Mesendoderm (in vitro differentiated cells): Measurements from ENCODE around the gene OTOS.

Experiments
- DNase-seq: peaks from one replicate; pipeline ENCODE4 v3.0.0; 2013
- H2AK5ac ChIP-seq: 2 replicates; pipeline ENCODE4 v1.6.1; 2013; ENCODE audit warnings: low read length, inconsistent platforms
- H2BK120ac ChIP-seq: 2 replicates; pipeline ENCODE4 v1.6.1; 2013; ENCODE audit warnings: low read depth, mild to moderate bottlenecking, low read length, moderate library complexity, mixed read lengths
- H2BK15ac ChIP-seq: replicated peaks from 2 replicates; pipeline ENCODE4 v1.6.1; 2013; ENCODE audit warnings: low read depth, mild to moderate bottlenecking, moderate library complexity
- H2BK5ac ChIP-seq: 2 replicates; pipeline ENCODE4 v1.6.1; 2013; ENCODE audit warnings: low read length, inconsistent platforms
- H3K18ac ChIP-seq: 2 replicates; pipeline ENCODE4 v1.6.1; 2013; ENCODE audit warnings: mild to moderate bottlenecking, low read length, mixed read lengths
- H3K23ac ChIP-seq: one replicate; pipeline ENCODE4 v1.6.1; 2013; ENCODE audit warnings: low read length
- H3K27ac ChIP-seq: 2 replicates; pipeline ENCODE4 v1.5.1; 2013; ENCODE audit warnings: low read depth, mild to moderate bottlenecking, inconsistent platforms, low read length, moderate library complexity
- H3K27me3 ChIP-seq: 2 replicates; pipeline ENCODE4 v1.6.1; 2013; ENCODE audit warnings: low read length, control low read depth, mild to moderate bottlenecking, inconsistent platforms; ENCODE audit not compliant: insufficient read depth, poor library complexity
- H3K36me3 ChIP-seq: 2 replicates; pipeline ENCODE4 v1.6.1; 2013; ENCODE audit warnings: low read length, inconsistent platforms; ENCODE audit not compliant: control insufficient read depth, insufficient read depth
- H3K4ac ChIP-seq: one replicate; pipeline ENCODE4 v1.6.1; 2013; ENCODE audit warnings: low read depth, mild to moderate bottlenecking, low read length, moderate library complexity
- H3K4me1 ChIP-seq: 2 replicates; pipeline ENCODE4 v1.6.1; 2013; ENCODE audit warnings: low read depth, low read length, inconsistent platforms; ENCODE audit not compliant: control insufficient read depth
- H3K4me2 ChIP-seq: 2 replicates; pipeline ENCODE4 v1.6.1; 2013; ENCODE audit warnings: low read length
- H3K4me3 ChIP-seq: 2 replicates; pipeline ENCODE4 v1.5.1; 2013; ENCODE audit warnings: mild to moderate bottlenecking, low read length
- H3K56ac ChIP-seq: one replicate; pipeline ENCODE4 v1.6.1; 2013; ENCODE audit warnings: low read length
- H3K79me1 ChIP-seq: 2 replicates; pipeline ENCODE4 v1.6.1; 2013; ENCODE audit warnings: low read length, inconsistent platforms
- H3K79me2 ChIP-seq: 2 replicates; pipeline ENCODE4 v1.6.1; 2013; ENCODE audit warnings: mild to moderate bottlenecking, low read length; ENCODE audit not compliant: control insufficient read depth, insufficient read depth
- H3K9ac ChIP-seq: 2 replicates; pipeline ENCODE4 v1.6.1; 2013; ENCODE audit warnings: low read length, inconsistent platforms
- H4K5ac ChIP-seq: one replicate; pipeline ENCODE4 v1.6.1; 2013; ENCODE audit warnings: low read length
- H4K8ac ChIP-seq: one replicate; pipeline ENCODE4 v1.6.1; 2013; ENCODE audit warnings: low read depth, mild to moderate bottlenecking, control low read depth, low read length, moderate library complexity
- WGBS: extraction: QIAGEN DNeasy Blood & Tissue Kit; methylation state at CpG from one replicate; pipeline ENCODE4 v1.1.7; 2013; ENCODE audit warnings: low lambda C conversion rate, missing lambda C conversion rate; ENCODE audit not compliant: insufficient coverage; ENCODE audit errors: extremely low coverage; 5-methylcytosine and 5-hydroxymethylcytosine counted together

OTOS gene

GRCh38 chr2:240166761-240167587 lies 26.5 kb upstream of the OTOS start:
- no peaks in the 10 kb centered on the region for H3K36me3 ChIP-seq
- no peak for DNase-seq
- no peak overlapping the region for H2BK15ac ChIP-seq
- H2BK120ac ChIP-seq, result no peak overlapping the region
- no peak overlapping the region for H3K27ac ChIP-seq
- H2BK5ac ChIP-seq, result no peak overlapping the region
- no peak overlapping the region for H3K4ac ChIP-seq
- no peaks in the 10 kb centered on the region for H3K27me3 ChIP-seq
- no peak overlapping the region for H2AK5ac ChIP-seq
- H3K23ac ChIP-seq, result no peak overlapping the region
- no peaks in the 10 kb centered on the region for H3K79me2 ChIP-seq
- H3K18ac ChIP-seq, result no peak overlapping the region
- no peak overlapping the region for H4K5ac ChIP-seq
- H4K8ac ChIP-seq, result no peak overlapping the region
- no CpG with 5 or more reads among the region's 21 CpGs for WGBS
- no peaks in the 10 kb centered on the region for H3K79me1 ChIP-seq
- no peak overlapping the region for H3K9ac ChIP-seq
- no peaks in the 10 kb centered on the region for H3K4me1 ChIP-seq
- no peak overlapping the region for H3K4me3 ChIP-seq
- H3K4me2 ChIP-seq, result no peak overlapping the region
- no peak overlapping the region for H3K56ac ChIP-seq

DNA sequence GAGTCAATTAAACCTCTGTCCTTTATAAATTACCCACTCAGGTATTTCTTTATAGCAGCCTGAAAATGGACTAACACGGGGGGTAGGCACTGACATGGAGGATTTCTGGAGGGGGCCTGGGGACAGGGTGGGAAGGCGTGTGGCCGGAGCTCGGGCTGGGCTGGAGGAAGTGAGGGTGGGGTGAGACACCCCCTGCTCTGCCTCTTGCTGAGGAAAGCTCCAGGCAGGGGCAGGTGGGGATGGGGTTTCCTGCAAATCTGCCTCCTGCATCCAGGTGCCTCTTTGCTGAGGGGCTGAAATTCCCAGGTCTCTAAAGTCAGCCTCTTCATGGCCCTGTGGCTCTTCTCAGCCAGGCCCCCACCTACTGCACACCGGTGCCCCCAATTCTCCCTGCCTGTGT lies 25.7 kb upstream of the OTOS start:
- Histone ChIP-seq H3K27ac (no peak overlapping the region), H2AK5ac (no peak overlapping the region), H3K79me2 (no peaks in the 10 kb centered on the region), H4K5ac (no peak overlapping the region), H4K8ac (no peak overlapping the region), H3K4me3 (no peak overlapping the region), H3K4ac (no peak overlapping the region), H3K79me1 (no peaks in the 10 kb centered on the region), H2BK15ac (no peak overlapping the region), H3K56ac (no peak overlapping the region), H2BK120ac (no peak overlapping the region), H3K4me2 (no peak overlapping the region), H3K9ac (no peak overlapping the region), H3K27me3 (no peaks in the 10 kb centered on the region), H3K36me3 (no peaks in the 10 kb centered on the region), H3K18ac (no peak overlapping the region), H3K4me1 (no peaks in the 10 kb centered on the region), H3K23ac (no peak overlapping the region), H2BK5ac (no peak overlapping the region)
- WGBS, result no CpG with 5 or more reads among the region's 5 CpGs
- DNase-seq, result no peak

- Histone ChIP-seq H3K27ac (no peak overlapping the region), H3K79me2 (no peaks in the 10 kb centered on the region), H3K27me3 (no peaks in the 10 kb centered on the region), H3K4ac (no peak overlapping the region), H3K56ac (no peak overlapping the region), H3K4me2 (no peak overlapping the region), H3K36me3 (no peaks in the 10 kb centered on the region), H4K5ac (no peak overlapping the region), H3K18ac (no peak overlapping the region), H2AK5ac (no peak overlapping the region), H3K9ac (no peak overlapping the region), H3K79me1 (no peaks in the 10 kb centered on the region), H3K4me3 (no peak overlapping the region), H2BK15ac (no peak overlapping the region), H2BK120ac (no peak overlapping the region), H3K4me1 (no peaks in the 10 kb centered on the region), H3K23ac (no peak overlapping the region), H2BK5ac (no peak overlapping the region), H4K8ac (no peak overlapping the region)
- no peak for DNase-seq
- WGBS, result no CpG with 5 or more reads among the region's 4 CpGs
Measured at GRCh38 chr2:240165661-240166060, 25.2 kb upstream of the OTOS start.

- Histone ChIP-seq H3K23ac (no peak overlapping the region), H3K4me2 (no peak overlapping the region), H3K4ac (no peak overlapping the region), H3K79me2 (no peaks in the 10 kb centered on the region), H3K9ac (no peak overlapping the region), H3K27ac (no peak overlapping the region), H3K4me1 (no peaks in the 10 kb centered on the region), H3K56ac (no peak overlapping the region), H2BK5ac (no peak overlapping the region), H3K36me3 (no peaks in the 10 kb centered on the region), H3K79me1 (no peaks in the 10 kb centered on the region), H3K27me3 (no peaks in the 10 kb centered on the region), H4K8ac (no peak overlapping the region), H2AK5ac (no peak overlapping the region), H4K5ac (no peak overlapping the region), H2BK15ac (no peak overlapping the region), H2BK120ac (no peak overlapping the region), H3K18ac (no peak overlapping the region), H3K4me3 (no peak overlapping the region)
- DNase-seq, result no peak
- no CpG with 5 or more reads among the region's 10 CpGs for WGBS
Measured at GRCh38 chr2:240165034-240165433, 24.6 kb upstream of the OTOS start.

GRCh38 chr2:240164586-240164985 lies 24.1 kb upstream of the OTOS start:
- H3K27me3 ChIP-seq, result no peaks in the 10 kb centered on the region

More at GRCh38 chr2:240164586-240164985, 24.1 kb upstream of the OTOS start:
- Histone ChIP-seq H3K4me2 (no peak overlapping the region), H3K23ac (no peak overlapping the region), H2BK120ac (no peak overlapping the region), H3K36me3 (no peaks in the 10 kb centered on the region), H3K79me2 (no peaks in the 10 kb centered on the region), H3K79me1 (no peaks in the 10 kb centered on the region), H2BK15ac (no peak overlapping the region), H3K27ac (no peak overlapping the region), H3K4me3 (no peak overlapping the region), H3K9ac (no peak overlapping the region), H4K8ac (no peak overlapping the region), H3K18ac (no peak overlapping the region), H3K4me1 (no peaks in the 10 kb centered on the region), H3K56ac (no peak overlapping the region), H4K5ac (no peak overlapping the region), H2BK5ac (no peak overlapping the region), H2AK5ac (no peak overlapping the region), H3K4ac (no peak overlapping the region)
- DNase-seq, result no peak
- WGBS, result no CpG with 5 or more reads among the region's 5 CpGs
